H1 (cell line): ENCODE results near the gene TRIM56. TPM values are rescaled to one million over a fixed set of nuclear protein-coding genes. Genes with fewer than 3 reads are reported as not detected.

ENCODE experiments used
- BCL11A ChIP-seq, 2 experiments: IDR thresholded peaks; one replicate each; pipeline ENCODE4 v1.6.1; 2011; ENCODE audit warnings: low read depth in 2 of 2, low read length in 2 of 2, mild to moderate bottlenecking in 2 of 2
- CEBPB ChIP-seq: IDR thresholded peaks from 2 replicates; pipeline ENCODE4 v1.6.1; 2012; ENCODE audit warnings: low read depth, low read length
- CTBP2 ChIP-seq: IDR thresholded peaks from 2 replicates; pipeline ENCODE4 v1.7.0; 2011; ENCODE audit warnings: borderline replicate concordance, mild to moderate bottlenecking, moderate library complexity, mixed read lengths, low read length; ENCODE audit not compliant: insufficient read depth, insufficient read length
- EZH2 ChIP-seq: fragments of 200-600 bp; sonication (generic); IDR thresholded peaks from 2 replicates; pipeline ENCODE4 v1.7.1; 2012; ENCODE audit warnings: low read depth, mild to moderate bottlenecking, moderate library complexity, low read length, inconsistent platforms; ENCODE audit not compliant: severe bottlenecking
- MAFK ChIP-seq: IDR thresholded peaks from 2 replicates; pipeline ENCODE4 v1.6.1; 2012; ENCODE audit warnings: low read depth, mild to moderate bottlenecking, improper control_type of control experiment, low read length
- RNF2 ChIP-seq: fragments of 200-900, 300-1000 bp; sonication (generic); IDR thresholded peaks from 2 replicates; pipeline ENCODE4 v1.7.1; 2016; ENCODE audit warnings: borderline replicate concordance, low read depth, mild to moderate bottlenecking, antibody characterized with exemption, low read length; ENCODE audit not compliant: poor library complexity, severe bottlenecking; ENCODE audit errors: missing control alignments
- SP4 ChIP-seq: IDR thresholded peaks from 2 replicates; pipeline ENCODE4 v1.6.1; 2012; ENCODE audit warnings: low read length, inconsistent platforms
- TAF7 ChIP-seq: optimal IDR thresholded peaks from 2 replicates; pipeline ENCODE3; 2011; ENCODE audit warnings: low read depth, mild to moderate bottlenecking, inconsistent platforms, low read length, moderate library complexity, borderline replicate concordance
- polyA plus RNA-seq, 7 experiments: library from polyadenylated mRNA; depleted of rRNA in 3 of 7; stranded (reverse) in 5 of 7; unstranded in 2 of 7; fragments of >200 nt in 5 of 7; fragments of 200-250 nt in 2 of 7; gene quantifications; 1 replicate in 5 of 7; 2 replicates in 1 of 7; 4 replicates in 1 of 7; pipeline versions ENCODE4 v1.2.1 to v1.2.3, GENCODE V29; 2011 to 2013; ENCODE audit warnings: missing spikeins in 2 of 7, mixed read lengths in 2 of 7
- total RNA-seq: library from RNA; stranded (reverse); fragmentation: NEBNext Ultra II Directional; extraction: Animal tissue kit (Norgen Biotek cat#: 25700); gene quantifications from 2 replicates; pipeline ENCODE4 v1.2.1, GENCODE V29; 2021
- TF ChIP-seq, protein P1 (sequence below): fragments of 300-600 bp; sonication (generic); IDR thresholded peaks from 2 replicates; pipeline ENCODE4 v1.7.1; 2012; ENCODE audit warnings: low read length, moderate library complexity, mild to moderate bottlenecking, inconsistent platforms; ENCODE audit not compliant: insufficient replicate concordance

The TRIM56 gene
- total and polyA plus RNA-seq, 2 of the 8 experiments (the other 6 are each of a cell fraction or from before 2014, with no cell fraction given): 2.0 to 17.5 TPM

DNA sequence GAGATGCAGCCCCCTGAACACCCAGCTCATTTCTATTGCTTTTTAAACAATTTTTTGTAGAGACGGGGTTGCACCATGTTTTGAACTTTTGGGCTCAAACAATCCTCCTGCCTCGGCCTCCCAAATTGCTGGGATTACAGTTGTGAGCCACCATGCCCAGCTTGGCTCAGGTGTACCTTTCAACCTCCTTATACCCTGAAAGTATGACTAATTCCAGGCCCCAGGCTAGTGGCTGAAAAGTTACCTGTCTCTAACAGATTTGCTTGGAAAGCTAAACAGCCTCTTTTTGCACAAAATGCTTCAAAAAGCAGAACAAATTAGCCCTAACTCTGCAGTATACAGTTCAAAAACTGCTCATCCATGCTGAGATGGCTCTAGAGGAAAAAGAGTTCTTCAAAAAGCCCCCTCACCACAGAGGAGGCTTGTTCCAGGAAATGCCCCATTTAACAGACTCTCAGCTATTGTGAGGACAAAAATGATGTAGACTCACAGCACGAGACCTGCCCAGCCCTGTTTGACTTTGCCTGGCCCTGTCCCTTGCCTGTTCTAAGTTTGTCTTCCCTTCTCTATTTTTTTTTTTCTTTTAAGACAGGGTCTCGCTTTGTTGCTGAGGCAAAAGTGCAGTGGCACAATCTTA lies 55.6 kb downstream of the TRIM56 start (continued):
- TF ChIP-seq, protein P1, sequence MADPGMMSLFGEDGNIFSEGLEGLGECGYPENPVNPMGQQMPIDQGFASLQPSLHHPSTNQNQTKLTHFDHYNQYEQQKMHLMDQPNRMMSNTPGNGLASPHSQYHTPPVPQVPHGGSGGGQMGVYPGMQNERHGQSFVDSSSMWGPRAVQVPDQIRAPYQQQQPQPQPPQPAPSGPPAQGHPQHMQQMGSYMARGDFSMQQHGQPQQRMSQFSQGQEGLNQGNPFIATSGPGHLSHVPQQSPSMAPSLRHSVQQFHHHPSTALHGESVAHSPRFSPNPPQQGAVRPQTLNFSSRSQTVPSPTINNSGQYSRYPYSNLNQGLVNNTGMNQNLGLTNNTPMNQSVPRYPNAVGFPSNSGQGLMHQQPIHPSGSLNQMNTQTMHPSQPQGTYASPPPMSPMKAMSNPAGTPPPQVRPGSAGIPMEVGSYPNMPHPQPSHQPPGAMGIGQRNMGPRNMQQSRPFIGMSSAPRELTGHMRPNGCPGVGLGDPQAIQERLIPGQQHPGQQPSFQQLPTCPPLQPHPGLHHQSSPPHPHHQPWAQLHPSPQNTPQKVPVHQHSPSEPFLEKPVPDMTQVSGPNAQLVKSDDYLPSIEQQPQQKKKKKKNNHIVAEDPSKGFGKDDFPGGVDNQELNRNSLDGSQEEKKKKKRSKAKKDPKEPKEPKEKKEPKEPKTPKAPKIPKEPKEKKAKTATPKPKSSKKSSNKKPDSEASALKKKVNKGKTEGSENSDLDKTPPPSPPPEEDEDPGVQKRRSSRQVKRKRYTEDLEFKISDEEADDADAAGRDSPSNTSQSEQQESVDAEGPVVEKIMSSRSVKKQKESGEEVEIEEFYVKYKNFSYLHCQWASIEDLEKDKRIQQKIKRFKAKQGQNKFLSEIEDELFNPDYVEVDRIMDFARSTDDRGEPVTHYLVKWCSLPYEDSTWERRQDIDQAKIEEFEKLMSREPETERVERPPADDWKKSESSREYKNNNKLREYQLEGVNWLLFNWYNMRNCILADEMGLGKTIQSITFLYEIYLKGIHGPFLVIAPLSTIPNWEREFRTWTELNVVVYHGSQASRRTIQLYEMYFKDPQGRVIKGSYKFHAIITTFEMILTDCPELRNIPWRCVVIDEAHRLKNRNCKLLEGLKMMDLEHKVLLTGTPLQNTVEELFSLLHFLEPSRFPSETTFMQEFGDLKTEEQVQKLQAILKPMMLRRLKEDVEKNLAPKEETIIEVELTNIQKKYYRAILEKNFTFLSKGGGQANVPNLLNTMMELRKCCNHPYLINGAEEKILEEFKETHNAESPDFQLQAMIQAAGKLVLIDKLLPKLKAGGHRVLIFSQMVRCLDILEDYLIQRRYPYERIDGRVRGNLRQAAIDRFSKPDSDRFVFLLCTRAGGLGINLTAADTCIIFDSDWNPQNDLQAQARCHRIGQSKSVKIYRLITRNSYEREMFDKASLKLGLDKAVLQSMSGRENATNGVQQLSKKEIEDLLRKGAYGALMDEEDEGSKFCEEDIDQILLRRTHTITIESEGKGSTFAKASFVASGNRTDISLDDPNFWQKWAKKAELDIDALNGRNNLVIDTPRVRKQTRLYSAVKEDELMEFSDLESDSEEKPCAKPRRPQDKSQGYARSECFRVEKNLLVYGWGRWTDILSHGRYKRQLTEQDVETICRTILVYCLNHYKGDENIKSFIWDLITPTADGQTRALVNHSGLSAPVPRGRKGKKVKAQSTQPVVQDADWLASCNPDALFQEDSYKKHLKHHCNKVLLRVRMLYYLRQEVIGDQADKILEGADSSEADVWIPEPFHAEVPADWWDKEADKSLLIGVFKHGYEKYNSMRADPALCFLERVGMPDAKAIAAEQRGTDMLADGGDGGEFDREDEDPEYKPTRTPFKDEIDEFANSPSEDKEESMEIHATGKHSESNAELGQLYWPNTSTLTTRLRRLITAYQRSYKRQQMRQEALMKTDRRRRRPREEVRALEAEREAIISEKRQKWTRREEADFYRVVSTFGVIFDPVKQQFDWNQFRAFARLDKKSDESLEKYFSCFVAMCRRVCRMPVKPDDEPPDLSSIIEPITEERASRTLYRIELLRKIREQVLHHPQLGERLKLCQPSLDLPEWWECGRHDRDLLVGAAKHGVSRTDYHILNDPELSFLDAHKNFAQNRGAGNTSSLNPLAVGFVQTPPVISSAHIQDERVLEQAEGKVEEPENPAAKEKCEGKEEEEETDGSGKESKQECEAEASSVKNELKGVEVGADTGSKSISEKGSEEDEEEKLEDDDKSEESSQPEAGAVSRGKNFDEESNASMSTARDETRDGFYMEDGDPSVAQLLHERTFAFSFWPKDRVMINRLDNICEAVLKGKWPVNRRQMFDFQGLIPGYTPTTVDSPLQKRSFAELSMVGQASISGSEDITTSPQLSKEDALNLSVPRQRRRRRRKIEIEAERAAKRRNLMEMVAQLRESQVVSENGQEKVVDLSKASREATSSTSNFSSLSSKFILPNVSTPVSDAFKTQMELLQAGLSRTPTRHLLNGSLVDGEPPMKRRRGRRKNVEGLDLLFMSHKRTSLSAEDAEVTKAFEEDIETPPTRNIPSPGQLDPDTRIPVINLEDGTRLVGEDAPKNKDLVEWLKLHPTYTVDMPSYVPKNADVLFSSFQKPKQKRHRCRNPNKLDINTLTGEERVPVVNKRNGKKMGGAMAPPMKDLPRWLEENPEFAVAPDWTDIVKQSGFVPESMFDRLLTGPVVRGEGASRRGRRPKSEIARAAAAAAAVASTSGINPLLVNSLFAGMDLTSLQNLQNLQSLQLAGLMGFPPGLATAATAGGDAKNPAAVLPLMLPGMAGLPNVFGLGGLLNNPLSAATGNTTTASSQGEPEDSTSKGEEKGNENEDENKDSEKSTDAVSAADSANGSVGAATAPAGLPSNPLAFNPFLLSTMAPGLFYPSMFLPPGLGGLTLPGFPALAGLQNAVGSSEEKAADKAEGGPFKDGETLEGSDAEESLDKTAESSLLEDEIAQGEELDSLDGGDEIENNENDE: no peak
- TF ChIP-seq BCL11A (IDR thresholded peaks at IDR 0.05; ENCODE audit: low read depth in 2 of 2, low read length in 2 of 2) (no peak), TAF7 (no peak), MAFK (no peak), RNF2 (no peak), CEBPB (no peak), SP4 (no peak), EZH2 (no peak), CTBP2 (no peak)
